Measurements from ENCODE around the gene NCK2.

NCK2 gene

GRCh38 chr2:105744091-105744908 lies 412 bp upstream of the NCK2 start:
- peak overlapping the region; percentile 80 for H3K4me3 Mint-ChIP-seq
- H3K9me3 Mint-ChIP-seq: no peaks in the 10 kb centered on the region
- H3K36me3 Mint-ChIP-seq (ENCODE audit: low read depth): peaks cover 36% of the 10 kb centered on the region
- H3K27ac Mint-ChIP-seq: peak overlapping the region; percentile 89
- DNase-seq: peak; percentile 81
- peaks cover 80% of the 10 kb centered on the region for H3K4me1 Mint-ChIP-seq (ENCODE audit: low read depth)
- no peaks in the 10 kb centered on the region for H3K27me3 Mint-ChIP-seq

DNA sequence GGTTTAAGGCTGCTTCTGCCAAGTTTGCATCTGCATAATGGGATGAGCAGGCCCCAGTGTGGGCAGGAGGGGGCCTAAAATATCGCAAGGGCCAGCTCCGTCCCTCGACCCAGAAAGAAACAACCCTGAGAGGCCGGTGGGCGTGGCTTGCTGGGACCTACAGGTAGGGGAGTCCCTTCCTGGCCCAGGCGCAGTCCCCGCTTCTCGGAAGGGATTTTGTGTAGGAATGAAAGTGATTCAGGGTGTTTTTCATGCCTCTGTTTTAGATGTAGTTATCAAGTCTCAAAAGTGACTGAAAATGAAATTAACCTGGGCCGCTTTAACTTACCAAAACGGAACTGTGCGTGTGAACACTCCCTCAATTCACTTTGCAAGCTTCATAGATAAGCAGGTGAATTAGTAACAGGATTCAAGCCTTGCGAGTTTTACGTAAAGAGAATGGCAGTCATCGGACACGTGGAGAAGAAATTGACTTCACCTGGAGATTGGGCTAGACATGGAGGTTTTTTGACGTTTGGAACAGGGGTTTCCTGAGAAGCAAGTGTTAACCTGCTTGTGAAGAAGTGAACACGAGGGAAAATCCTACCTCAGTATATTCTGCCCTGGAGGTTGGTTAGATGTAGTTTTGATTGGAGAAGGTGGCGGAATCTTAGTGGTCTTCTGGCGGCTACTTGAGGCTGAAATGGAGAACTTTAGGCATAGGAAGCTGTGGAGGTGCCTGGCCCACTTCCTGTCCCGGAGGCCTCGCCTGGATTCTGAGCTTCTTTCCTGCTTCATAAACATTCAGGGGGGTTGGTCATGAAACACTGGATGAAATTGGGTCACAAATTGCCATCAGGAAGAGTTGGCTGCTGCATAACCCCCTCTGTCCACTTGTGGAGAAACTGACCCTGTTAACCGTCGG lies 1.7 kb downstream of the NCK2 start:
- peaks cover 57% of the 10 kb centered on the region for H3K36me3 Mint-ChIP-seq (ENCODE audit: low read depth)
- H3K27ac Mint-ChIP-seq: peak overlapping the region; percentile 98
- H3K4me1 Mint-ChIP-seq (ENCODE audit: low read depth): peaks cover 80% of the 10 kb centered on the region
- H3K27me3 Mint-ChIP-seq: no peaks in the 10 kb centered on the region
- H3K9me3 Mint-ChIP-seq: no peaks in the 10 kb centered on the region
- peak; percentile 91 for DNase-seq
- peak overlapping the region; percentile 87 for H3K4me3 Mint-ChIP-seq

GRCh38 chr2:105747254-105747894 lies 2.7 kb downstream of the NCK2 start:
- no peak for DNase-seq
- Mint-ChIP-seq H3K9me3 (no peaks in the 10 kb centered on the region), H3K36me3 (ENCODE audit: low read depth) (peaks cover 66% of the 10 kb centered on the region), H3K4me3 (peak overlapping the region; percentile 87), H3K27me3 (no peaks in the 10 kb centered on the region), H3K27ac (peak overlapping the region; percentile 98), H3K4me1 (ENCODE audit: low read depth) (peaks cover 79% of the 10 kb centered on the region)

DNA sequence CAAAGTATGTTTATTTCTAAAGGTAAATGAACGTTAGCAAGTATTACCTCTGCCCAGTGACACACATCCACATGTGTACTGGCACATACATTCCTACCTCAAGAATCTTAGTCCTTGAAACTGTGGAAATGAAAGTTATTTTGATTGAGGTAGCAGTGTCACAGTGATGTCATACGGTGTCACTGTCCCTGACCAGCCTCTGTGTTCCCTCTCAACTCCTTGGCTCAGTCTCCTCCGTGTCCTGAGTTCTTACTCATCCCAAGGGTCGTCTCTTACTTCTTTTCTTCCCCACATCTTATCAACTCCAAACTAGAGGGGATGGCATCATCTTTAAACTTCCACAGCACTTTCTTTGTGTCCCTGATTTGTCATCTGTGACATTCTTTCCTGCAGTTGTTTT lies 3.3 kb downstream of the NCK2 start:
- Mint-ChIP-seq H3K27ac (peak overlapping the region; percentile 98), H3K27me3 (no peaks in the 10 kb centered on the region), H3K36me3 (ENCODE audit: low read depth) (peaks cover 72% of the 10 kb centered on the region), H3K4me3 (peak overlapping the region; percentile 87), H3K9me3 (no peaks in the 10 kb centered on the region), H3K4me1 (ENCODE audit: low read depth) (peaks cover 79% of the 10 kb centered on the region)
- DNase-seq: no peak

GRCh38 chr2:105748566-105748965 lies 3.9 kb downstream of the NCK2 start:
- no peak for DNase-seq
- Mint-ChIP-seq H3K4me3 (peak overlapping the region; percentile 87), H3K27ac (peak overlapping the region; percentile 98), H3K27me3 (no peaks in the 10 kb centered on the region), H3K36me3 (ENCODE audit: low read depth) (peaks cover 78% of the 10 kb centered on the region), H3K9me3 (no peaks in the 10 kb centered on the region), H3K4me1 (ENCODE audit: low read depth) (peaks cover 79% of the 10 kb centered on the region)

DNA sequence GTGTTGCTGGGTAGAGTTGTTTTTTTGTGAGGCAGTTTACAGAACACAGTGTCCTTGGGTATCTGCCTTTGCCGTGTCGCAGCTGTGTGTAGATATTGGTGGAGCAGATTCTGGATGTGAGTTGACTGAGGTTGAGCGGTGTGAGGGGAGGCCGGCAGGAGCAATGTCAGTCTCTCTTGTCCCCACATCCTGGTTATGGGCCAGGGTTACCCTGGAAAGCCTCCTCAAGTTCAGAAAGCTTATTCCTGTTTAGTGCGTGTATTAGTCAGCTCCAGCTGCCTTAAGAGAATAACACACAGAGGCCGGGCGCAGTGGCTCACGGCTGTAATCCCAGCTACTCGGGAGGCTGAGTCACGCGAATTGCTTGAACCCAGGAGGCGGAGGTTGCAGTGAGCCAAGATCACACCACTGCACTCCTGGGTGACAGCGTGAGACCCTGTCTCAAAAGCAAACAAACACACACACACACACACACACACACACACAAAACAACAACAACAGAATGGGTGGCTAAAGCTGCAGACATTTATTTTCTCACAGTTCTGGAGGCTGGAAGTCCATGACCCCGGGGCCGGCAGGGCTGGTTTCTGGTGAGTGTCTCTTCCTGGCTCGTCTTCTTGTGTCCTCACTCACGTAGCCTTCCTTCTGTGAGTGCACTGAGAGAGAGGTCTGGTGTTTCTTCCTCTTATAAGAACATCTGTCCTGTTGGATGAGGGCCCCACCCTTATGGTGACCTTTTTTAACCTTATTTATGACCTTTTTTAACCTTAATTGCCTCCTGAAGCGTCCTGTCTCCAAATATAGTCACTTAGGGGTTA lies 5.1 kb downstream of the NCK2 start:
- H3K4me1 Mint-ChIP-seq (ENCODE audit: low read depth): peaks cover 84% of the 10 kb centered on the region
- no peak for DNase-seq
- no peaks in the 10 kb centered on the region for H3K9me3 Mint-ChIP-seq
- no peaks in the 10 kb centered on the region for H3K27me3 Mint-ChIP-seq
- H3K36me3 Mint-ChIP-seq (ENCODE audit: low read depth): peaks cover 90% of the 10 kb centered on the region
- H3K27ac Mint-ChIP-seq: peak overlapping the region; percentile 98
- peak overlapping the region; percentile 87 for H3K4me3 Mint-ChIP-seq

- H3K36me3 Mint-ChIP-seq (ENCODE audit: low read depth): peaks cover 97% of the 10 kb centered on the region
- H3K4me1 Mint-ChIP-seq (ENCODE audit: low read depth): peaks cover 93% of the 10 kb centered on the region
- DNase-seq: no peak
These were observed 6.0 kb downstream of the NCK2 start for GRCh38 chr2:105750735-105751134.

GRCh38 chr2:105751272-105751671 lies 6.6 kb downstream of the NCK2 start:
- H3K4me1 Mint-ChIP-seq (ENCODE audit: low read depth): peaks cover 99% of the 10 kb centered on the region
- peak overlapping the region; percentile 98 for H3K27ac Mint-ChIP-seq
- no peak for DNase-seq
- no peaks in the 10 kb centered on the region for H3K27me3 Mint-ChIP-seq
- H3K36me3 Mint-ChIP-seq (ENCODE audit: low read depth): peaks cover 98% of the 10 kb centered on the region
- H3K4me3 Mint-ChIP-seq: peak overlapping the region; percentile 87
- no peaks in the 10 kb centered on the region for H3K9me3 Mint-ChIP-seq

More at GRCh38 chr2:105750735-105751134, 6.0 kb downstream of the NCK2 start:
- H3K9me3 Mint-ChIP-seq: no peaks in the 10 kb centered on the region
- H3K27me3 Mint-ChIP-seq: no peaks in the 10 kb centered on the region
- H3K4me3 Mint-ChIP-seq: peak overlapping the region; percentile 87
- H3K27ac Mint-ChIP-seq: peak overlapping the region; percentile 98

GRCh38 chr2:105752691-105753358 lies 8.1 kb downstream of the NCK2 start:
- Mint-ChIP-seq H3K27ac (peak overlapping the region; percentile 94), H3K9me3 (no peaks in the 10 kb centered on the region), H3K4me3 (peak overlapping the region; percentile 54), H3K4me1 (ENCODE audit: low read depth) (peaks cover 99% of the 10 kb centered on the region), H3K27me3 (no peaks in the 10 kb centered on the region), H3K36me3 (ENCODE audit: low read depth) (peaks cover 94% of the 10 kb centered on the region)
- DNase-seq: no peak

DNA sequence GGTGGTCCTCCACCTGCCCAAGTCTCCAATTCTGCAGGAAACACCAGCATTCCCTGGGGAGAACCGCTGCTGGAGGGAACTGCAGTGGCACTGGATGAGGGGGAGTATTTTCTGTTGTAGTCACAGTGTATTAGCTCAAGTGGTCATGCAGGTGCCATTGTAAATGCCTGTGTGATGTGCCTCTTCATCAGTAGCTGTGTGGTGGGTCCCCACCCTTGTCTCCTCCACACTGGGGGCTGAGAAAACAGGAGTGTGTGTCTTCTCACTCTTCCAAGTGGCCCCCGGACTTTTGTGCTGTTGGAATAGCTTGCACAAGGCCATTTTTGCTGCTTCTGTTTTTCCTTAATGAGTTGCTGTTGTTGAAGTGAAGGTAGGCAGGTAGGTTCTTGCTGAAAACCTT lies 8.7 kb downstream of the NCK2 start:
- Mint-ChIP-seq H3K9me3 (no peaks in the 10 kb centered on the region), H3K4me3 (peak overlapping the region; percentile 54), H3K27me3 (no peaks in the 10 kb centered on the region), H3K27ac (peak overlapping the region; percentile 94), H3K36me3 (ENCODE audit: low read depth) (peaks cover 94% of the 10 kb centered on the region), H3K4me1 (ENCODE audit: low read depth) (peaks cover 99% of the 10 kb centered on the region)
- DNase-seq: no peak

DNA sequence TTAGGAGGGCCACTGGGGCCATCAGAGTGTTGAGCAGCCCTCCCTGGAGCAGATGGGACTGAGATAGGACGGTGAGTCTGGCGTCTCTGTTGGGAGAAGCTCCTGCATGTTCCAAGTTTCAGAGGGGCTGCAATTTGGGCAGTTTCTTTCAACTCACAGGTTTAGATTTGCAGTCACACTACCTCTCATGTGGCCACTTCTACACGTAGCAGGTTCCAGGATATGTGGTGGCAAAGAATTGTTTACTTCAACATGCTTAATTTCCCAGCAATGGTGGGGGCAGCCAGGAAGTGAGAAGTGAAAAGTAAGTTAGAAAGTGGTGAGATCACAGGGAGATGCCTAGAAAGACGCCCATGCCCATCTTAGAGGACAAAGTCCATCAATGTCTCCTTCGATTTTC lies 9.3 kb downstream of the NCK2 start:
- H3K36me3 Mint-ChIP-seq (ENCODE audit: low read depth): peaks cover 96% of the 10 kb centered on the region
- H3K9me3 Mint-ChIP-seq: no peaks in the 10 kb centered on the region
- H3K27ac Mint-ChIP-seq: peak overlapping the region; percentile 94
- DNase-seq: no peak
- H3K4me1 Mint-ChIP-seq (ENCODE audit: low read depth): peaks cover 99% of the 10 kb centered on the region
- peak overlapping the region; percentile 54 for H3K4me3 Mint-ChIP-seq
- no peaks in the 10 kb centered on the region for H3K27me3 Mint-ChIP-seq

- H3K4me3 Mint-ChIP-seq: peak overlapping the region; percentile 54
- peak overlapping the region; percentile 94 for H3K27ac Mint-ChIP-seq
- peaks cover 94% of the 10 kb centered on the region for H3K36me3 Mint-ChIP-seq (ENCODE audit: low read depth)
- peaks cover 98% of the 10 kb centered on the region for H3K4me1 Mint-ChIP-seq (ENCODE audit: low read depth)
- DNase-seq: no peak
- no peaks in the 10 kb centered on the region for H3K9me3 Mint-ChIP-seq
- no peaks in the 10 kb centered on the region for H3K27me3 Mint-ChIP-seq
These were observed 10.3 kb downstream of the NCK2 start for GRCh38 chr2:105754994-105755393.

DNA sequence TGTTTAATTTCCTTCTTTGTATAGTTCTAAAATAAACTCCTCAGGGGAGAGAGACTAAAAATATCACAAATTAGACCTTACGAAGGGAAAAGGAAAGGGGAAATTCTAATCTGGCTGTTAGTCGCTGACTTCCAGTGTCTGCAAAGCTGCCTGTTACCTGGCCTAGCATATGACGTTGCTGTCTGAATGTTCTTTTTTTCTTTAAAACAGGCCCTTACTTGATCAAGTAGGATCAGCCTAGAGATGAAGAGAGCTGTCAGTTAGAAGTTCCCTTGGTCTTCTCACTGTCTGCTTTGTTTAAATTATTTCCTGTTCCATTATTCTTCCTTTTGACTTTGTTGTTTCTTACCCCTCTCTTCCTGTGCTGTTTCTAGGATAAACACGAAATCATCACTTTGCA lies 11.2 kb downstream of the NCK2 start:
- H3K27me3 Mint-ChIP-seq: no peaks in the 10 kb centered on the region
- peaks cover 93% of the 10 kb centered on the region for H3K36me3 Mint-ChIP-seq (ENCODE audit: low read depth)
- H3K4me3 Mint-ChIP-seq: peak overlapping the region; percentile 54
- peak overlapping the region; percentile 94 for H3K27ac Mint-ChIP-seq
- peaks cover 98% of the 10 kb centered on the region for H3K4me1 Mint-ChIP-seq (ENCODE audit: low read depth)
- DNase-seq: no peak
- no peaks in the 10 kb centered on the region for H3K9me3 Mint-ChIP-seq
